ENCODE data around the gene MRPS16. TPM values are rescaled to one million over a fixed set of nuclear protein-coding genes. Genes with fewer than 3 reads are reported as not detected.

The MRPS16 gene
- total RNA-seq, 1 donor from 2014 or later = 31.9 TPM

GRCh38 chr10:73205081-73205480 lies 47.4 kb downstream of the MRPS16 start:
- Histone ChIP-seq H3K9me3 (no peaks in the 10 kb centered on the region), H3K36me3 (no peaks in the 10 kb centered on the region), H3K4me1 (no peaks in the 10 kb centered on the region), H3K4me3 (no peak overlapping the region), H3K27ac (no peak overlapping the region), H3K27me3 (no peaks in the 10 kb centered on the region)
- no peak for DNase-seq (ENCODE audit: extremely low spot score in 2 of 2)
- TF ChIP-seq POLR2A (IDR thresholded peaks at IDR 0.05) (no peak), POLR2AphosphoS5 (IDR thresholded peaks at IDR 0.05; ENCODE audit: insufficient read depth in 1 of 2, low read depth in 1 of 2) (no peak), CTCF (IDR thresholded peaks at IDR 0.05) (no peak)
- intact Hi-C loops (cut with DNase I) = no loop called here

Small RNA genes within 50 kb of the gene (small RNA-seq; reads per million reads assigned to genes)
- gene RNU6-833P = not detected

Other genes starting within 250 kb of the MRPS16 start
- 12.5 TPM for gene P4HA1, start 155.8 kb downstream of the MRPS16 start, total RNA-seq
- 2.9 TPM for gene NUDT13, start 142.2 kb downstream of the MRPS16 start, total RNA-seq
- 26.5 TPM for gene ECD, start 84.6 kb downstream of the MRPS16 start, total RNA-seq
- gene FAM149B1, start 84.5 kb downstream of the MRPS16 start, total RNA-seq = 25.8 TPM
- gene DNAJC9, start 5.4 kb downstream of the MRPS16 start, total RNA-seq = 16.2 TPM
- 1.5 TPM for gene CFAP70, start 106.2 kb upstream of the MRPS16 start, total RNA-seq
- gene ANXA7, start 161.4 kb upstream of the MRPS16 start, total RNA-seq = 90.1 TPM
- gene MSS51, start 180.9 kb upstream of the MRPS16 start, total RNA-seq = 1.5 TPM
- gene PPP3CB, start 243.4 kb upstream of the MRPS16 start, total RNA-seq = 46.2 TPM

All from vagina (tissue), 2 donors.